Choroid plexus epithelial cell (primary cell): ENCODE results near the gene CPNE8.

Source experiments
- DNase-seq: peaks from one replicate; pipeline ENCODE4 v3.0.0-alpha.2; 2010; ENCODE audit warnings: low read depth
- H3K4me3 ChIP-seq: 2 replicates; pipeline ENCODE4 v1.5.1; 2011; ENCODE audit warnings: low read depth, mild to moderate bottlenecking, control low read depth, low read length, moderate library complexity
- TF ChIP-seq, protein P1 (sequence below): conservative IDR thresholded peaks from 2 replicates; pipeline ENCODE4 v1.5.1; 2011; ENCODE audit warnings: low read depth, mild to moderate bottlenecking, control low read depth, inconsistent platforms, low read length, moderate library complexity

Gene CPNE8

DNA sequence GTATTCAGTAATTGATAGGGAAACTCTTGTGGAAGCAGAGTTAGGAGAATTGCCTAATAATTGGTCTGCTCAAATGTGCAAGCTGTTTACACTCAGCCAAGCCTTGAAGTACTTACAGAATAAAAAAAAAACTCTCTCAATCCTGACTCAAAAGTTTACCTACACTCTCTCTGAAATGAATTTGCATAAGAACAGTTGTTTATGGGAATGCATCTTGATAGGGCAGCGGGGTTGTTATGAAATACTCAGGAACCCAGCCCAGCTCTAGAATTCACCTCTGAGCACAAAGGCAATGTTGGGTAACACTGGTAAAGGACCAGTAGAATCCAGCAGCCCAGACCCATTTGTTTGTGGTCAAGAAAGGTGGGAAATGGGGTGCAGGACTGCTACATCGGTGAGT, 267.0 kb downstream of the CPNE8 start:
- DNase-seq, result no peak
- TF ChIP-seq, protein P1, sequence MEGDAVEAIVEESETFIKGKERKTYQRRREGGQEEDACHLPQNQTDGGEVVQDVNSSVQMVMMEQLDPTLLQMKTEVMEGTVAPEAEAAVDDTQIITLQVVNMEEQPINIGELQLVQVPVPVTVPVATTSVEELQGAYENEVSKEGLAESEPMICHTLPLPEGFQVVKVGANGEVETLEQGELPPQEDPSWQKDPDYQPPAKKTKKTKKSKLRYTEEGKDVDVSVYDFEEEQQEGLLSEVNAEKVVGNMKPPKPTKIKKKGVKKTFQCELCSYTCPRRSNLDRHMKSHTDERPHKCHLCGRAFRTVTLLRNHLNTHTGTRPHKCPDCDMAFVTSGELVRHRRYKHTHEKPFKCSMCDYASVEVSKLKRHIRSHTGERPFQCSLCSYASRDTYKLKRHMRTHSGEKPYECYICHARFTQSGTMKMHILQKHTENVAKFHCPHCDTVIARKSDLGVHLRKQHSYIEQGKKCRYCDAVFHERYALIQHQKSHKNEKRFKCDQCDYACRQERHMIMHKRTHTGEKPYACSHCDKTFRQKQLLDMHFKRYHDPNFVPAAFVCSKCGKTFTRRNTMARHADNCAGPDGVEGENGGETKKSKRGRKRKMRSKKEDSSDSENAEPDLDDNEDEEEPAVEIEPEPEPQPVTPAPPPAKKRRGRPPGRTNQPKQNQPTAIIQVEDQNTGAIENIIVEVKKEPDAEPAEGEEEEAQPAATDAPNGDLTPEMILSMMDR, result no peak

DNA sequence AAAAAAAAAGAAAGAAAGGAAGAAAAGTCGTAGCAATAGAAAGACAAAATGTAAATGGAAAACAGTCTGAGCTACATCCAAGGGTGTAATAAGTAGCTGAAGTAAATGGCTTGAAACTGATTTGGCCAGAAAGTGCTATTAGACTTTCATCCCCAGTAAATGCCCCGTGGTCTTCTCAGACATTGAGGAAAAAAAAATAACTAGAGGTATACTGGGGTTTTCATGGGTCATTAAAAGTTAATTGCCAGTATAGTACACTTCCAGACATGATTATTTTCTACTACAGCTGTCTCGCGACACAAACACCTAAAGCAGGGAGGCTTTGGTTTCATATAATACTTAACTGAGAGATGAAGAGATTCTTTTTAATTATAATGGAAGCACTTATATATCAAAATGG, 271.9 kb downstream of the CPNE8 start:
- no peak overlapping the region for H3K4me3 ChIP-seq
- TF ChIP-seq, protein P1, result no peak
- no peak for DNase-seq

More for the DNA sequence above, 267.0 kb downstream of the CPNE8 start:
- H3K4me3 ChIP-seq, result no peak overlapping the region

- TF ChIP-seq, protein P1, result no peak
- DNase-seq, result no peak
- no peak overlapping the region for H3K4me3 ChIP-seq
Measured at GRCh38 chr12:38629064-38629463, 276.3 kb downstream of the CPNE8 start.

GRCh38 chr12:38628288-38628687, 277.1 kb downstream of the CPNE8 start:
- no peak overlapping the region for H3K4me3 ChIP-seq
- TF ChIP-seq, protein P1, result no peak
- no peak for DNase-seq

DNA sequence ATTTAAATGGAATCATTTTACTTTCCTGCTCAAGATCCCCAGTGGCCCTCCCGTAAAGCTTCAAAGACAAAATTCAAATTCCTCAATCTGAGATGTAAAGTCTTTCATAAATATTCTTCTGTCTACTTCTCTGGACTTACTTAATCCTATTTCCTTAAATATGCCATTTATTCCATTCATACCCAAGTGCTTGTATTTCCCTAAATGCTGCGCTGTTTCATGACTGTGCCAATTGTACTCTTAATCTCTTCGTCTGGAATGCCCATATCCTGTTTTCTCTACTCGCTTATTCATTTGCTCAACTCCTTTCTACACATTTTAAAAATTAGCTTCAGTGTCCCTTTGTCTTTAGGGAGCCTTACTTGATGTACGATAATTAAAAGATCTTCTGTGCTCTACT, 280.1 kb downstream of the CPNE8 start:
- no peak for DNase-seq
- no peak overlapping the region for H3K4me3 ChIP-seq
- TF ChIP-seq, protein P1, result no peak

DNA sequence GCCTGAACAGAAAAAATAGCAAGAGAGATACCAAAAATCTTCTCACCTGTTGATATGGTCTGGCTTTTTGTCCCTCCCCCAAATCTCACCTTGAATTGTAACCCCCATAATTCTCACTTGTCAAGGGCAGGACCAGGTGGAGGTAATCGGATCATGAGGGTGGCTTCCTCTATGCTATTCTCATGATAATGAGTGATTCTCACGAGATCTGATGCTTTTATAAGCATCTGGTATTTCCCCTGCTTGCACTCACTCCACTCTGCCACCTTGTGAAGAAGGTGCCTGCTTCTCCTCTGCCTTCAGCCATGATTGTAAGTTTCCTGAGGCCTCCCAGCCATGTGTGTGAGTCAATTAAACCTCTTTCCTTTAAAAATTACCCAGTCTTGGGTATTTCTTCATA, 291.2 kb downstream of the CPNE8 start:
- no peak for DNase-seq
- H3K4me3 ChIP-seq, result no peak overlapping the region
- TF ChIP-seq, protein P1, result no peak

GRCh38 chr12:38610808-38611350, 294.5 kb downstream of the CPNE8 start:
- no peak for DNase-seq
- TF ChIP-seq, protein P1, result no peak
- H3K4me3 ChIP-seq, result no peak overlapping the region
